Endothelial cell of umbilical vein (primary cell): Measurements from ENCODE around the gene RIMBP2. TPM values are rescaled to one million over a fixed set of nuclear protein-coding genes. Genes with fewer than 3 reads are reported as not detected.

ENCODE experiments used
- BruUV-seq: library from RNA; stranded (reverse); fragments of 400-500 nt; replicated peaks from 2 replicates; lab custom pipeline; 2021; lab: Mats Ljungman, UMichigan
- CTCF ChIA-PET: fragments of 300-600, 350-600 bp; sonication (Branson Sonifier 250); formaldehyde crosslinking; loops from one replicate; lab custom pipeline; 2021; ENCODE audit warnings: antibody characterized with exemption, inconsistent platforms; lab: Charles Lee
- POLR2A ChIA-PET: fragments of 300-600, 350-600 bp; sonication (Branson Sonifier 250); formaldehyde crosslinking; loops from one replicate; lab custom pipeline; 2021; ENCODE audit warnings: antibody characterized with exemption, inconsistent platforms; lab: Charles Lee
- DNase-seq: peaks from one replicate; pipeline ENCODE4 v3.0.0-alpha.2; 2011; ENCODE audit warnings: low read depth, low spot score
- FAIRE-seq: peaks from 2 replicates; lab custom pipeline; 2011; peaks lifted over from hg19 to GRCh38; lab: Jason Lieb, UNC
- H2AFZ ChIP-seq: 2 replicates; pipeline ENCODE4 v1.6.0; 2012; ENCODE audit warnings: low read depth, low read length, control low read depth, inconsistent platforms
- H3K27ac ChIP-seq: 2 replicates; pipeline ENCODE4 v1.5.1; 2011; ENCODE audit warnings: low read depth, mild to moderate bottlenecking, control low read depth, low read length, moderate library complexity; ENCODE audit not compliant: insufficient read depth
- H3K27me3 ChIP-seq, 2 experiments: 2 replicates each; pipeline versions ENCODE4 v1.6.0 to v1.6.1; 2011; ENCODE audit warnings: low read length in 2 of 2, mixed read lengths in 1 of 2; ENCODE audit not compliant: control insufficient read depth in 2 of 2, insufficient read depth in 2 of 2
- H3K36me3 ChIP-seq, 2 experiments: 2 replicates in 1 of 2; 3 replicates in 1 of 2; pipeline ENCODE4 v1.5.1; 2011; ENCODE audit warnings: low read length in 2 of 2, mild to moderate bottlenecking in 1 of 2, moderate library complexity in 1 of 2; ENCODE audit not compliant: control insufficient read depth in 2 of 2, insufficient read depth in 2 of 2; ENCODE audit errors: extremely low read depth in 1 of 2
- H3K4me1 ChIP-seq: 3 replicates; pipeline ENCODE4 v1.5.1; 2011; ENCODE audit warnings: mild to moderate bottlenecking, low read length; ENCODE audit not compliant: control insufficient read depth, insufficient read depth; ENCODE audit errors: extremely low read depth
- H3K4me2 ChIP-seq: 2 replicates; pipeline ENCODE4 v1.6.1; 2011; ENCODE audit warnings: low read length, control low read depth, mixed read lengths; ENCODE audit not compliant: insufficient read depth
- H3K4me3 ChIP-seq, 3 experiments: fragments of 200-600 bp in 1 of 3; sonication (generic), shearing (Covaris generic) in 1 of 3; replicated peaks in 1 of 3; 2 replicates each; pipeline ENCODE4 v1.5.1; 2011 to 2016; ENCODE audit warnings: control low read depth in 3 of 3, low read length in 3 of 3, mild to moderate bottlenecking in 2 of 3, inconsistent platforms in 1 of 3, low read depth in 1 of 3, moderate library complexity in 1 of 3; ENCODE audit not compliant: insufficient read depth in 1 of 3
- H3K79me2 ChIP-seq: 2 replicates; pipeline ENCODE4 v1.6.0; 2012; ENCODE audit warnings: low read length, inconsistent platforms; ENCODE audit not compliant: control insufficient read depth, insufficient read depth
- H3K9ac ChIP-seq: replicated peaks from 2 replicates; pipeline ENCODE3; 2011; ENCODE audit warnings: low read length, control low read depth; ENCODE audit not compliant: insufficient read depth; ENCODE audit errors: extremely low read depth
- H3K9me1 ChIP-seq: replicated peaks from 3 replicates; pipeline ENCODE4 v1.6.0; 2011; ENCODE audit warnings: mild to moderate bottlenecking, low read length; ENCODE audit not compliant: control insufficient read depth, insufficient read depth; ENCODE audit errors: extremely low read depth
- H3K9me3 ChIP-seq: replicated peaks from 2 replicates; pipeline ENCODE4 v1.5.1; 2012; ENCODE audit warnings: low read length, inconsistent platforms; ENCODE audit not compliant: control insufficient read depth, insufficient read depth
- H4K20me1 ChIP-seq: replicated peaks from 2 replicates; pipeline ENCODE3; 2011; ENCODE audit warnings: mild to moderate bottlenecking, low read length; ENCODE audit not compliant: control insufficient read depth, insufficient read depth; ENCODE audit errors: extremely low read depth
- EZH2 ChIP-seq: IDR thresholded peaks from 2 replicates; pipeline ENCODE4 v1.6.1; 2012; ENCODE audit warnings: borderline replicate concordance, low read depth, mild to moderate bottlenecking, moderate library complexity, low read length, inconsistent platforms; ENCODE audit not compliant: severe bottlenecking
- GATA2 ChIP-seq: IDR thresholded peaks from 2 replicates; pipeline ENCODE4 v1.7.0; 2011; ENCODE audit warnings: low read depth, mild to moderate bottlenecking, moderate library complexity, mixed read lengths, low read length; ENCODE audit not compliant: insufficient read length, insufficient read depth
- JUN ChIP-seq: IDR thresholded peaks from 2 replicates; pipeline ENCODE4 v1.6.1; 2011; ENCODE audit warnings: borderline replicate concordance, low read depth; ENCODE audit not compliant: insufficient read length, insufficient read depth
- MAX ChIP-seq: IDR thresholded peaks from 2 replicates; pipeline ENCODE4 v1.6.1; 2011; ENCODE audit not compliant: insufficient read depth, insufficient read length
- POLR2AphosphoS5 ChIP-seq: IDR thresholded peaks from 2 replicates; pipeline ENCODE4 v1.6.1; 2012; ENCODE audit warnings: low read depth, mild to moderate bottlenecking, control low read depth, low read length, moderate library complexity; ENCODE audit not compliant: insufficient read depth
- dilution Hi-C: fragments of 300-500 bp; cut with MboI; formaldehyde crosslinking; loops from one replicate; pipeline ENCODE4 v1.15.0; 2019; ENCODE audit warnings: low sequenced_read_pairs; ENCODE audit not compliant: extremely low pct_ligation_motif_present
- intact Hi-C: fragments of 100-400 bp; cut with micrococcal nuclease; formaldehyde crosslinking; loops from one replicate; pipeline ENCODE4 v1.10.0; 2022
- polyA plus RNA-seq, 4 experiments: library from polyadenylated mRNA; depleted of rRNA in 3 of 4; stranded (reverse) in 3 of 4; unstranded in 1 of 4; fragments of >200 nt; gene quantifications; 2 replicates each; pipeline versions ENCODE4 v1.2.1 to v1.2.3, GENCODE V29; 2011 to 2012; ENCODE audit warnings: missing spikeins in 1 of 4
- total RNA-seq: library from RNA; stranded (reverse); gene quantifications from 2 replicates; pipeline ENCODE4 v1.2.3, GENCODE V29; 2021

The RIMBP2 gene
- total and polyA plus RNA-seq, 2 donors (not counting 3 experiments of a cell fraction or from before 2014, with no cell fraction given): 0.04 TPM; not detected in 1

GRCh38 chr12:130737731-130738130, 21.6 kb upstream of the RIMBP2 start:
- Histone ChIP-seq H3K36me3 (no peaks in the 10 kb centered on the region), H3K4me2 (no peak overlapping the region), H4K20me1 (no peaks in the 10 kb centered on the region), H3K9me1 (no peaks in the 10 kb centered on the region), H3K27me3 (no peaks in the 10 kb centered on the region), H3K79me2 (no peaks in the 10 kb centered on the region), H3K4me1 (no peaks in the 10 kb centered on the region), H3K27ac (no peak overlapping the region), H3K9ac (no peak overlapping the region), H3K9me3 (no peaks in the 10 kb centered on the region), H3K4me3 (no peak overlapping the region), H2AFZ (no peak overlapping the region)
- ChIA-PET POLR2A (no interaction called here), CTCF (interaction anchor here (1.5 kb wide), 1 partner anchor 10 kb away, joined by 9 read pairs; no protein-coding TSS in a partner anchor)
- no peak for DNase-seq
- FAIRE-seq: no peak
- TF ChIP-seq POLR2AphosphoS5: no peak
- TF ChIP-seq MAX: no peak
- no peak for TF ChIP-seq JUN
- no TSS peak for BruUV-seq
- intact Hi-C loops: no loop called here
- dilution Hi-C loops: no loop called here

GRCh38 chr12:130729344-130729743, 13.2 kb upstream of the RIMBP2 start:
- Histone ChIP-seq H3K9ac (no peak overlapping the region), H3K9me3 (peaks cover 2% of the 10 kb centered on the region), H3K79me2 (no peaks in the 10 kb centered on the region), H3K27ac (no peak overlapping the region), H3K36me3 (no peaks in the 10 kb centered on the region), H3K9me1 (no peaks in the 10 kb centered on the region), H3K4me3 (no peak overlapping the region), H3K4me1 (no peaks in the 10 kb centered on the region), H4K20me1 (no peaks in the 10 kb centered on the region), H2AFZ (no peak overlapping the region), H3K4me2 (no peak overlapping the region), H3K27me3 (no peaks in the 10 kb centered on the region)
- dilution Hi-C loops (no loop called here), intact Hi-C loops (no loop called here)
- POLR2A ChIA-PET: no interaction called here
- CTCF ChIA-PET: no interaction called here
- DNase-seq (no peak), FAIRE-seq (no peak)
- TF ChIP-seq POLR2AphosphoS5: no peak
- no peak for TF ChIP-seq GATA2
- TF ChIP-seq EZH2: no peak
- no TSS peak for BruUV-seq
